Esophagus squamous epithelium (tissue), 5 donors: Measurements from ENCODE around the gene UQCRC1. TPM values are rescaled to one million over a fixed set of nuclear protein-coding genes. Genes with fewer than 3 reads are reported as not detected.

Experiments used
- DNase-seq: peaks from one replicate; lab custom pipeline; 2025; lab: John Stamatoyannopoulos, UW
- H3K27ac ChIP-seq, 4 donors: fragments of 200-600 bp; sonication (generic); one replicate each; pipeline ENCODE4 v1.5.1; 2016 to 2019; ENCODE audit warnings: mild to moderate bottlenecking in 1 of 4
- H3K27me3 ChIP-seq, 4 donors: fragments of 200-600 bp; sonication (generic); 1 replicate in 3 of 4; 2 replicates in 1 of 4; pipeline versions ENCODE4 v1.5.1 to v1.6.0; 2017 to 2021; ENCODE audit warnings: antibody characterized with exemption in 1 of 4
- H3K36me3 ChIP-seq, 3 donors: fragments of 200-600 bp; sonication (generic); one replicate each; pipeline ENCODE4 v1.5.1; 2016 to 2019
- H3K4me1 ChIP-seq, 3 donors: fragments of 200-600 bp; sonication (generic); one replicate each; pipeline ENCODE4 v1.5.1; 2017 to 2019
- H3K4me3 ChIP-seq, 4 donors: fragments of 200-600 bp; sonication (generic); 1 replicate in 3 of 4; 2 replicates in 1 of 4; pipeline ENCODE4 v1.5.1; 2016 to 2019; ENCODE audit warnings: mild to moderate bottlenecking in 2 of 4, moderate library complexity in 1 of 4
- H3K9me3 ChIP-seq, 3 donors: fragments of 200-600 bp; sonication (generic); one replicate each; pipeline ENCODE4 v1.5.1; 2016 to 2019
- CTCF ChIP-seq, 6 experiments: fragments of 450-650 bp in 4 of 6; fragments of 200-600 bp in 2 of 6; sonication (generic) in 2 of 6; IDR thresholded peaks; one replicate each; pipeline ENCODE4 v1.5.1; 2016 to 2019; ENCODE audit warnings: antibody characterized with exemption in 6 of 6, mild to moderate bottlenecking in 4 of 6, moderate library complexity in 4 of 6
- POLR2A ChIP-seq, 4 donors: fragments of 450-650 bp; IDR thresholded peaks; one replicate each; pipeline ENCODE4 v1.6.1; 2017; ENCODE audit warnings: antibody characterized with exemption in 4 of 4, mild to moderate bottlenecking in 4 of 4, moderate library complexity in 3 of 4
- WGBS, 2 donors: methylation state at CpG; one replicate each; pipeline ENCODE4 v1.1.5; 2018; 5-methylcytosine and 5-hydroxymethylcytosine counted together
- intact Hi-C: fragments of 100-400 bp; cut with DNase I; formaldehyde crosslinking; loops from one replicate; pipeline ENCODE4 v1.15.0; 2022
- total RNA-seq, 4 donors: library from RNA; depleted of rRNA; stranded (reverse); fragments of >200 nt; gene quantifications; one replicate each; pipeline ENCODE4 v1.1.0, GENCODE V29; 2016
- donor health status: DM: yes; HTN: yes; CAD: no.

Gene UQCRC1
- total RNA-seq, 4 donors from 2014 or later, result 213 to 471 (median 356) TPM

- Histone ChIP-seq H3K9me3 (no peaks in the 10 kb centered on the region), H3K4me3 (no peak overlapping the region), H3K4me1 (peaks cover 49 to 84% (median 60%) of the 10 kb centered on the region in 3 donors), H3K27ac (peak overlapping the region; percentile 82 to 90 (median 89)), H3K27me3 (peaks cover 0 to 16% (median 0%) of the 10 kb centered on the region in 4 donors), H3K36me3 (peaks cover 34 to 62% (median 46%) of the 10 kb centered on the region in 3 donors)
- no peak for DNase-seq
- WGBS, 2 donors, result 22 to 76% methylated on average over 3 to 7 of the region's 11 CpGs
- intact Hi-C loops, result no loop called here
- TF ChIP-seq POLR2A (IDR thresholded peaks at IDR 0.05) (no peak), CTCF (IDR thresholded peaks at IDR 0.05) (no peak)
These were observed 10.4 kb downstream of the UQCRC1 start for GRCh38 chr3:48599077-48599501.

- Histone ChIP-seq H3K27ac (peak overlapping the region; percentile 82 to 90 (median 89)), H3K36me3 (peaks cover 28 to 56% (median 40%) of the 10 kb centered on the region in 3 donors), H3K4me3 (peak overlapping the region in 1 of 4 donors; percentile 4), H3K27me3 (peaks cover 0 to 20% (median 0%) of the 10 kb centered on the region in 4 donors), H3K4me1 (peaks cover 54 to 90% (median 66%) of the 10 kb centered on the region in 3 donors), H3K9me3 (no peaks in the 10 kb centered on the region)
- TF ChIP-seq POLR2A (IDR thresholded peaks at IDR 0.05) (no peak), CTCF (IDR thresholded peaks at IDR 0.05) (no peak)
- DNase-seq, result no peak
- 29 to 40% methylated on average over 1 to 3 of the region's 5 CpGs for WGBS, 2 donors
- intact Hi-C loops, result no loop called here
These were observed 10.9 kb downstream of the UQCRC1 start for GRCh38 chr3:48598323-48599076.

GRCh38 chr3:48597408-48597800 lies 12.0 kb downstream of the UQCRC1 start:
- Histone ChIP-seq H3K4me1 (peaks cover 54 to 100% (median 69%) of the 10 kb centered on the region in 3 donors), H3K4me3 (no peak overlapping the region), H3K27ac (peak overlapping the region; percentile 82 to 90 (median 89)), H3K36me3 (peaks cover 19 to 50% (median 29%) of the 10 kb centered on the region in 3 donors), H3K27me3 (peaks cover 0 to 28% (median 0%) of the 10 kb centered on the region in 4 donors), H3K9me3 (no peaks in the 10 kb centered on the region)
- TF ChIP-seq CTCF (IDR thresholded peaks at IDR 0.05), result no peak
- 79 to 81% methylated on average over 6 of the region's 6 CpGs for WGBS, 2 donors
- intact Hi-C loops, result no loop called here
- DNase-seq, result no peak

GRCh38 chr3:48596676-48597407 lies 12.6 kb downstream of the UQCRC1 start:
- Histone ChIP-seq H3K27ac (peak overlapping the region; percentile 82 to 90 (median 89)), H3K9me3 (no peaks in the 10 kb centered on the region), H3K4me3 (no peak overlapping the region), H3K36me3 (peaks cover 19 to 50% (median 23%) of the 10 kb centered on the region in 3 donors), H3K4me1 (peaks cover 54 to 100% (median 69%) of the 10 kb centered on the region in 3 donors), H3K27me3 (peaks cover 0 to 28% (median 0%) of the 10 kb centered on the region in 4 donors)
- intact Hi-C loops, result no loop called here
- no peak for DNase-seq
- TF ChIP-seq CTCF (IDR thresholded peaks at IDR 0.05), result no peak
- no peak for TF ChIP-seq POLR2A (IDR thresholded peaks at IDR 0.05)
- 66 to 79% methylated on average over 5 to 7 of the region's 8 CpGs for WGBS, 2 donors
